ENCODE results near the gene PPM1L. TPM values are rescaled to one million over a fixed set of nuclear protein-coding genes. Genes with fewer than 3 reads are reported as not detected.
"Not testable (repeated sequence)": the region's sequence is repeated elsewhere in the genome, so short reads cannot be mapped to it uniquely, and the experiment has no call there.

The PPM1L gene
- total RNA-seq, 1 donor from 2014 or later = 2.7 TPM

DNA sequence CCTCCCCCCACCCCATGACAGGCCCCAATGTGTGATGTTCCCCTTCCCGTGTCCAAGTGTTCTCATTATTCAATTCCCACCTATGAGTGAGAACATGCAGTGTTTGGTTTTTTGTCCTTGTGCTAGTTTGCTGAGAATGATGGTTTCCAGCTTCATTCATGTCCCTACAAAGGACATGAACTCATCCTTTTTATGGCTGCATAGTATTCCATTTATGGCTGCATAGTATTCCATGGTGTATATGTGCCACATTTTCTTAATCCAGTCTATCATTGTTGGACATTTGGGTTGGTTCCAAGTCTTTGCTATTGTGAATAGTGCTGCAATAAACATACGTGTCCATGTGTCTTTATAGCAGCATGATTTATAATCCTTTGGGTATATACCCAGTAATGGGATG, 254.1 kb downstream of the PPM1L start:
- H3K27ac Mint-ChIP-seq; DNase-seq (ENCODE audit: low spot score); H3K4me3 Mint-ChIP-seq; H3K27me3 Mint-ChIP-seq (ENCODE audit: insufficient read depth); intact Hi-C loops (cut with micrococcal nuclease); H3K36me3 Mint-ChIP-seq (ENCODE audit: low read depth); H3K4me1 Mint-ChIP-seq (ENCODE audit: low read depth); H3K9me3 Mint-ChIP-seq: not testable (repeated sequence)

DNA sequence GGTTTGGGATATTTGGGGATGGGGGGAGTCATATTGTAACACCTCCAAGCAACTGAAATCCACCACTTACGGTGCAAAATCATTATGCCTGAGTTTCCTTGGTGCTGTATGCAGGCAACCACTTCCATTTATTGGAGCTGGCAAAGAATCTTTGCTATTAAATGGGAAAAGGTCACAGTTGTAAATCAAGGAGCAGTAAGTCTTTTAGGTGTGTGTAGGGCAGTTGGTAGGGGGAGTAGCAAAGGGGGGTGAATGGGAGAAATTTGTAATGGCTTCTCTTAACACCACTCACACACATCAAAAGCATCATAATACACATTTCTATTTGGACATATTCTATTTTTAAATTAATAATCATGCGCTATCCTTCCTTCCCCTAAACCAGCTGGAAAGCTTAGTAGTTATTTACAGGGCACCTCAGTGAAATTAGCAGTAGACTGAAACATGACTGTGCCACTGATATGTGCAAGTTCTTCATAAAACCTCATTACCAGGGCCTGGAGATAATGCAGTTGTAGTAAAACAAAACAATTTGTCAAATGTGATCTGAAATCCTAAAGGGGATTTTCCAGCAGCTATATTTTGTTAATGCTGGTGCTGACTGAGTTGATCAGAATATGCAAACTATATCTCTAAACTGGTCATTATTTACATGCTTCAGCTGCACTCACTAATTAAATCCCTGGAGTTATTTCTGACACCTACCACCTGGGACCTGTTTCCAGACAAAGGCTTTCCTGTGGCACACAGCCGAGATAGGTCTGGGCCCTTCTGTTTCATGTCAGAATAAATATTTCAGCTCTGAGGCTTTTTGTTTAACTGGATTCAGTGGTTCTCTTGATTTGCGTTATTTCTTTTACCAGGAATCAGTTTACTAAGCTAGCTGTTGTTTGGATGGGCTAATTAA, 259.1 kb downstream of the PPM1L start:
- Mint-ChIP-seq H3K36me3 (ENCODE audit: low read depth) (no peaks in the 10 kb centered on the region), H3K4me1 (ENCODE audit: low read depth) (no peaks in the 10 kb centered on the region), H3K27ac (no peak overlapping the region), H3K9me3 (peaks cover 8% of the 10 kb centered on the region), H3K27me3 (ENCODE audit: insufficient read depth) (no peaks in the 10 kb centered on the region), H3K4me3 (no peak overlapping the region)
- intact Hi-C loops (cut with micrococcal nuclease) = no loop called here
- DNase-seq (ENCODE audit: low spot score) = no peak

DNA sequence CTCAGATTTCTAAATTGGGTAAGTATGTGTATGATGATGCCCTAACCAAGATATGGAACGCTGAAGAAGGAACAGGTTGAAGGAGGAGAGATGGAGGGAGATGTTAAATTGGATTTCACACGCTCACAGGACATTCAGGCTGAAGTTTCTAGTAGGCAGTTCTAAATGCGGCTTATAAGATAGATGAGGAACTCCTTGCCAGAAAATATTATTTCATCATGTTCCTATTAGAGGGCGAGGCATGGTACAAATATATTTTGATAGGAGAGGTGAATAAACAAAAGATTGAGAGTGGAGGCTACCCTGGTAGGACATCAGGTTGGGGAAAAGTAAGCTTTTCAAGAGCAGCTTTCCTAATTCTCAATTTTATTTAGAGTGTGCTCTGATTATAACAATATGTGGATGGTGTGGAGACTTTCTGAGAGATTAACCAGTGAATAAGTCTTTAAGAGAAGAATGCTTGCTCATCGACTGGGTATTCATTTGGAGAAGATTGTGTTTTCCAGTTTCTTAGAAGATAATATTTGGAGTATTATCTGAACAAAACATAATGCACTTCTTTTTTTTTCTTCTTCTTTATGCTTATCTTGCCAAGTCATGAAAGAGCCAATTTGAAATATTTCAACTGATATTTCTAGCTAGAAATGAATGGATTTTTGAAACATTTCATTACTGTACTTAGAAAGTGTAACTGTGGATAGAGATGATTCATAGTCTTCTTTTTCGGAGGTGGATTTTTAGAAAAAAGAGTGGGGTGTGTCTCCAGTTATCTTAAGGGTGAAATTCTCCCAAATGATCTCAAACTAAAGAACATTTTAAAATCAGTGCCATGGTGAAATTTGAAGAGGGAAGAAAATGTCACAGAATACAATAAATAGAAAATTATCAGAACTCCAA, 260.6 kb downstream of the PPM1L start:
- H3K4me3 Mint-ChIP-seq = no peak overlapping the region
- no peak overlapping the region for H3K27ac Mint-ChIP-seq
- no peaks in the 10 kb centered on the region for H3K36me3 Mint-ChIP-seq (ENCODE audit: low read depth)
- no peak for DNase-seq (ENCODE audit: low spot score)
- H3K27me3 Mint-ChIP-seq (ENCODE audit: insufficient read depth) = peaks cover 2% of the 10 kb centered on the region
- intact Hi-C loops (cut with micrococcal nuclease) = no loop called here
- no peaks in the 10 kb centered on the region for H3K4me1 Mint-ChIP-seq (ENCODE audit: low read depth)
- peaks cover 8% of the 10 kb centered on the region for H3K9me3 Mint-ChIP-seq

DNA sequence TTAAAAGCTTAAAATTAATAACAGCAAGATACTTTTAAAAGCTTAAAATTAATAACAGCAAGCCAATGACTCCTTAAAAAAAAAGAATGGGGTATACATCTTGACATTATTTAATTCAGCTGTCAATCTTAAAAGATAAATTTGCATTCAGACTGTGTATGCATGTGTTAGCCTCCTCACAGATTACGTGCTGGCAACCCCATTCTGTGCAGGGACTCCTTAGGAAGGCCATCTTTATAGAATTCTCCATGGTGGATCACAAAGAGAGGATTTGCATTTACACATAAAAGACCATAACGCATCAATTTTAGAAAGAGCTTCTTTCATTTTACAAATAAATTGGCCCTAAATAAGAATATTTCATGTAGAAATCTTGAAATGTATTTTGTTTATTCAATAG, 261.9 kb downstream of the PPM1L start:
- H3K36me3 Mint-ChIP-seq (ENCODE audit: low read depth) = peaks cover 2% of the 10 kb centered on the region
- peaks cover 4% of the 10 kb centered on the region for H3K27me3 Mint-ChIP-seq (ENCODE audit: insufficient read depth)
- H3K9me3 Mint-ChIP-seq = peaks cover 12% of the 10 kb centered on the region
- no peak for DNase-seq (ENCODE audit: low spot score)
- no peaks in the 10 kb centered on the region for H3K4me1 Mint-ChIP-seq (ENCODE audit: low read depth)
- H3K27ac Mint-ChIP-seq = no peak overlapping the region
- intact Hi-C loops (cut with micrococcal nuclease) = no loop called here
- H3K4me3 Mint-ChIP-seq = no peak overlapping the region

DNA sequence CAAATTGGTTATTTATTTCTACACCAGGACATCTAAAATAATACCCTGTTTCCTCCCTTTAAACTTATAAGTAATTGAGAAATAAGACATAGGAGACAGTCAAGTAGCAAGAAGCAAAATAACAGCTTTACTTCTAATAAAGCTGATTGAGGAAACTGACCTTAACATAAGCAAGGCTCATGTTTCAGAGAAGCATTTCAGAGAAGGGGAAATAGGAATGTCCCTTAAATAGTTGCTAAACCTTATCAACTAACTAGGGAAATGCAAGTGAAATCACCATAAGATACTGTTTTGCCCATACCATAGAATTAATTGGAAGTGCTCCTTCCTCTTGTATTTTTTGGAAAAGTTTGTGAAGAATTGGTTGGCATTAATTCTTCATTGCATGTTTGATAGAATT, 264.2 kb downstream of the PPM1L start:
- Mint-ChIP-seq H3K27me3 (ENCODE audit: insufficient read depth) (peaks cover 6% of the 10 kb centered on the region), H3K36me3 (ENCODE audit: low read depth) (peaks cover 2% of the 10 kb centered on the region), H3K27ac (no peak overlapping the region), H3K4me1 (ENCODE audit: low read depth) (no peaks in the 10 kb centered on the region), H3K9me3 (peaks cover 17% of the 10 kb centered on the region), H3K4me3 (no peak overlapping the region)
- intact Hi-C loops (cut with micrococcal nuclease) = no loop called here
- no peak for DNase-seq (ENCODE audit: low spot score)

DNA sequence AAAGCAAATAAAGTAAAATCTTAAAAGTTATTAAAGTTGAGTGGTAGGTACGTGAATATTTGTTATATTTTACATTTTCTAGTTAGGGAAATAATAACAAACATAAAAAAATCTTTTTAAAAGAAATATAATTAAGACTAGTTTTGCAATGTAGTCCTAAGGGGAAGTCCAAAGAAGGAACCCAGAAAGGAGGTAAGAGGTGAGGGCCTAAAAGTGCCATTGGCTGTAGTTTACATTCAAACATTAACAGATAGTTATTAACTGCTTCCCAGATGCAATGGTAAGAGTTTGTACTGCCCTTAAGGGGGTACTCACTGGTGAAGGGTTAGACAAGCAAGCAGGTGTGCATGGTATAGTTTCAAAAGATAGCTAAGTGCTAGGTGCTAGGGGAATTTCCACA, 269.9 kb downstream of the PPM1L start:
- peaks cover 2% of the 10 kb centered on the region for H3K36me3 Mint-ChIP-seq (ENCODE audit: low read depth)
- H3K4me1 Mint-ChIP-seq (ENCODE audit: low read depth) = no peaks in the 10 kb centered on the region
- H3K4me3 Mint-ChIP-seq = no peak overlapping the region
- intact Hi-C loops (cut with micrococcal nuclease) = no loop called here
- no peak for DNase-seq (ENCODE audit: low spot score)
- H3K27me3 Mint-ChIP-seq (ENCODE audit: insufficient read depth) = peaks cover 4% of the 10 kb centered on the region
- no peak overlapping the region for H3K27ac Mint-ChIP-seq
- peaks cover 12% of the 10 kb centered on the region for H3K9me3 Mint-ChIP-seq

DNA sequence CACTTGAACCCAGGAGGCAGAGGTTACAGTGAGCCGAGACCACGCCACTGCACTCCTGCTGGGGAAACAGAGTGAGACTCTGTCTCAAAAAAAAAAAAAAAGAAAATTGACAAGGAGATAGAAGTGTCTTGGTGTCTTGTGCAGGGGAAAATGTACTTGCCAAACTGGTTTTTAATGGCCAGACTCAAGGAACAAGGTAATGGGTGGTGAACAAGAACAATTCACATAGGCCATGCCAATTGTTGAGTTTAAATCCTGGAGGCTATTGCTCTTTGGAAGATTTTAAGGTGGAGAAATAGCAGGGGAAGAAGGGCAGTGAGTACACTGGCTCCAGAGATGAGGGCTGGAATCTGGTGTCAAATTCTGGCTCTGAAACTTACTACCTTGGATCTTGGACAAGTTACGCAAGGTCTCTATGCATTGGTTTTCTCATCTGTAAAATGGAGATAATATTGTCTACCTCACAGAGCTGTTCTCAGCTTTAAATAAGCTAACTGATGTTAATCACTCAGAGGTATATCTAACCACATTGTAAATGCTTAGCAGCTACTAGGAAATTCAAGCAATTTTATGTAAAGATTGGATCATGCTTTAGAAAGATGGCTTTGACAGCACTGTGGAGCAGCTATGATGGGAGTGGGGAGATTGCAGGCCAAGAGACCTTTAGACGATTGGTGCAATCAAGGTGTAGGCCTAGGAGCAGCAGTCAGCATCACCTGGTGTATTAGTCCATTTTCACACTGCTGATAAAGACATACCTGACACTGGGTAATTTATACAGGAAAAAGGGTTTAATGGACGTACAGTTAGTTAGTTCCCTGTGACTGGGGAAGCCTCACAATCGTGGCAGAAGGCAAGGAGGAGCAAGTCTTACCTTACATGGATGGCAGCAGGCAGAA, 270.8 kb downstream of the PPM1L start:
- DNase-seq (ENCODE audit: low spot score) = no peak
- peaks cover 2% of the 10 kb centered on the region for H3K36me3 Mint-ChIP-seq (ENCODE audit: low read depth)
- H3K4me3 Mint-ChIP-seq = no peak overlapping the region
- intact Hi-C loops (cut with micrococcal nuclease) = no loop called here
- peaks cover 12% of the 10 kb centered on the region for H3K9me3 Mint-ChIP-seq
- peaks cover 3% of the 10 kb centered on the region for H3K27me3 Mint-ChIP-seq (ENCODE audit: insufficient read depth)
- no peaks in the 10 kb centered on the region for H3K4me1 Mint-ChIP-seq (ENCODE audit: low read depth)
- H3K27ac Mint-ChIP-seq = no peak overlapping the region

DNA sequence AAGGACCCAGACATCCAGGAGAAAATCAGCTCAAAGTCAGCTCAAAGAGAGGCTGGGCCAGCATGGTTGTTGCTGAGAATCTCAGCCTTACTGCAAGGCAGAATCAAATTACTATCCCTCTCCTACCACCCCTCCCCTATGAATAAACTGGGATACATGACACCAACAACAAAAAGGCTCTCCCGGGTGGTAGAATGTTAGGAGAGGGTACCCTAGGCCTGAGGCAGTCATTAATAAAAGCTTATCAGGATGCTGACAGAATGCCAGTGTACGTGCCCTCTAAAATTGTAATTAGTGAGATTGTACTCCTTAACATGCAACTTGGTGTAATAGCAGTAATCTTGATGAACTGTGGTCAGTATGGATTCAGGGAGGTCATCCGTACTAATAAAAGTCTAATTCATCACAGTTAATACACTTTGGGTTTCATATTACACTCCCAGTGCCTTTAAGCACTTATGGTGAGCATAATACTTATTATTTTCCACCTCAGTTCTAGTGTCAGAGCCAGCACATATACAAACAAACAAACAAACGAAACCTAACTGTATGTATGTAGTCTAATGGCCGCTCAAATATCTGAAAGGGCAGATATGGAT, 272.6 kb downstream of the PPM1L start:
- DNase-seq (ENCODE audit: low spot score) = no peak
- Mint-ChIP-seq H3K4me1 (ENCODE audit: low read depth) (no peaks in the 10 kb centered on the region), H3K9me3 (peaks cover 14% of the 10 kb centered on the region), H3K4me3 (no peak overlapping the region), H3K27me3 (ENCODE audit: insufficient read depth) (no peaks in the 10 kb centered on the region), H3K27ac (no peak overlapping the region), H3K36me3 (ENCODE audit: low read depth) (peaks cover 3% of the 10 kb centered on the region)
- intact Hi-C loops (cut with micrococcal nuclease) = no loop called here

DNA sequence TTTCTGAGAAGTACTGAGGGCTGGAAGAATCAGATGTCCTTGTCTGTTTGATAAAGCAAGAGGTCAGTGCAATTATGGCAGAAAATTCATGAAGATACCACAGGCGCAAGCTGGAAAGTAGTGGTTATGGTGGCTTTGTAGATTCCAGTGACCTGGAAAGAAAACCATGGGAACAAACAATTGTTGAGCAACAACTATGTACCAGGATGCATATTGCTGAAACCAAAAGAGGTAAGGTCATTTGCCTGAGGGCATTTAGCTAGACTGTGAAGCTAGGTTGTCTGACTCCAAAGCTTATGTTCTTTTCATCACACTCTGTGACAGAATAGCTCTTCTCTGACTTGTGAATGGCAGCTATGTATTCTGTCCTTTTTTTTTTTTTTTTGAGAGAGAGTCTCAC, 275.1 kb downstream of the PPM1L start:
- H3K27me3 Mint-ChIP-seq (ENCODE audit: insufficient read depth) = no peaks in the 10 kb centered on the region
- H3K9me3 Mint-ChIP-seq = peaks cover 29% of the 10 kb centered on the region
- H3K36me3 Mint-ChIP-seq (ENCODE audit: low read depth) = peaks cover 3% of the 10 kb centered on the region
- DNase-seq (ENCODE audit: low spot score) = no peak
- intact Hi-C loops (cut with micrococcal nuclease) = no loop called here
- peaks cover 14% of the 10 kb centered on the region for H3K4me1 Mint-ChIP-seq (ENCODE audit: low read depth)
- H3K27ac Mint-ChIP-seq = no peak overlapping the region
- H3K4me3 Mint-ChIP-seq = no peak overlapping the region

DNA sequence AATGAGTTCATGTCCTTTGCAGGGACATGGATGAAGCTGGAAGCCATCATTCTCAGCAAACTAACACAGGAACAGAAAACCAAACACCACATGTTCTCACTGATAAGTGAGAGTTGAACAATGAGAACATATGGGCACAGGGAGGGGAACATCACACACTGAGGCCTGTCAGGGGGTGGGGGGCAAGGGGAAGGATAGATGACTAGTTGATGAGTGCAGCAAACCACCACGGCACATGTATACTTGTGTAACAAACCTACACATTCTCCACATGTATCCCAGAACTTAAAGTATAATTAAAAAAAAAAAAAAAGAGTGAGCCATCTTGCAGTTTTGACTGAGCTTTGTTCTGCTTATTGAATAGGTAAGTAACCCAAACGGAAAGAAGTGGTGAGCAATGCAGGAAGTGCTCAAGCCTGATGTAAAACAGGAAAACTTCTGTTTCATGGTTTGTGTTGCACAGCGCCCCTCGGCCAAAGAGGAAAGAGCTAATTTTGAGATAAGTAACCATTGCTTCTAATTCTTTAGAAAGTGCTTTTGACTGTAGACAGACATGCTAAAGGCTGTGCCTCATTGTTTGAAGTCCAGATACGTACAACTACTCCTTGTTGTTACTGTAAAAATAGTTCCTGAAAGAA, 279.0 kb downstream of the PPM1L start:
- H3K27me3 Mint-ChIP-seq (ENCODE audit: insufficient read depth); DNase-seq (ENCODE audit: low spot score); H3K4me3 Mint-ChIP-seq; intact Hi-C loops (cut with micrococcal nuclease); H3K36me3 Mint-ChIP-seq (ENCODE audit: low read depth): not testable (repeated sequence)
- Mint-ChIP-seq H3K27ac (peak overlapping the region; percentile 61), H3K9me3 (peaks cover 32% of the 10 kb centered on the region), H3K4me1 (ENCODE audit: low read depth) (peaks cover 14% of the 10 kb centered on the region)

DNA sequence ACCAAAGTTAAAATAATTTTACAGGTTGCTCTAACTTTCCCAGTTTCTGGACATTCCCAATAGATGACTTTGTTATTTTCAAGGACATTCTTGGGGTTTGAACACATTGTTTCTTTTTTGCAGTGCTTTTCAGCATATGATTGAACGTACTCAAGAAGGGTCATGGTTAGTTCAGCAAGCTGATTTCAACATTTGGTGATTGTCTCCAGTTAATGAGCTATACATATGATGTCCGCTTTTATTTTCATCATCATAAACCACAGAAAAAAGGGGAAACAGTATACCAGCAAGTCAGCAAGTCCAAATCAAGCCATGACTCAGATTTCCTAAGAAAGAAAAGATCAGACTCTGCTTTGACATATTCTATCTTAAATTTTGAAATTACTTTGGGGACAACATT, 279.7 kb downstream of the PPM1L start:
- DNase-seq (ENCODE audit: low spot score) = no peak
- H3K27me3 Mint-ChIP-seq (ENCODE audit: insufficient read depth) = no peaks in the 10 kb centered on the region
- intact Hi-C loops (cut with micrococcal nuclease) = no loop called here
- peaks cover 3% of the 10 kb centered on the region for H3K36me3 Mint-ChIP-seq (ENCODE audit: low read depth)
- no peak overlapping the region for H3K4me3 Mint-ChIP-seq
- H3K4me1 Mint-ChIP-seq (ENCODE audit: low read depth) = peaks cover 14% of the 10 kb centered on the region
- H3K9me3 Mint-ChIP-seq = peaks cover 32% of the 10 kb centered on the region
- no peak overlapping the region for H3K27ac Mint-ChIP-seq

DNA sequence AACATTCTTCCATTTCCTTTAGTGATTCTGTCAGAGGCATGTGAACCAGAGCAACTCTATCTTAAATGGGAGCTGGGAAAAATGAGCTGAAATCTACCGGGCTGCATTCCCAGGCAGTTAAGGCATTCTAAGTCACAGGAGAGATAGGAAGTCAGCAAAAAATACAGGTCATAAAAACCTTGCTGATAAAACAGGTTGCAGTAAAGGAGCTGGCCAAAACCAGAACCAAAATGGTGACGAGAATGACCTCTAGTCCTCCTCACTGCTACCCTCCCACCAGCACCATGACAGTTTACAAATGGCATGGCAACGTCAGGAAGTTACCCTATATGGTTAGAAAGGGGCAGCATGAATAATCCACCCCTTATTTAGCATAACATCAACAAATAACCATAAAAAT, 282.7 kb downstream of the PPM1L start:
- peaks cover 20% of the 10 kb centered on the region for H3K9me3 Mint-ChIP-seq
- intact Hi-C loops (cut with micrococcal nuclease) = no loop called here
- H3K4me3 Mint-ChIP-seq = no peak overlapping the region
- H3K4me1 Mint-ChIP-seq (ENCODE audit: low read depth) = peaks cover 14% of the 10 kb centered on the region
- no peaks in the 10 kb centered on the region for H3K27me3 Mint-ChIP-seq (ENCODE audit: insufficient read depth)
- no peak for DNase-seq (ENCODE audit: low spot score)
- H3K36me3 Mint-ChIP-seq (ENCODE audit: low read depth) = no peaks in the 10 kb centered on the region
- H3K27ac Mint-ChIP-seq = no peak overlapping the region
